Left kidney (tissue), 2 donors: ENCODE measurements around the gene ADCY7. TPM values are rescaled to one million over a fixed set of nuclear protein-coding genes. Genes with fewer than 3 reads are reported as not detected.

Source experiments
- DNase-seq: peaks from one replicate; pipeline ENCODE4 v3.0.0-alpha.2; 2013
- polyA plus RNA-seq: library from polyadenylated mRNA; unstranded; fragments of 120-200 nt; gene quantifications from one replicate; pipeline ENCODE4 v1.2.1, GENCODE V29; 2013; ENCODE audit not compliant: insufficient read length

ADCY7 gene
- polyA plus RNA-seq, 1 donor = 6.3 TPM

GRCh38 chr16:50267151-50267631, 840 bp downstream of the ADCY7 start:
- no peak for DNase-seq

GRCh38 chr16:50267651-50268050, 1.3 kb downstream of the ADCY7 start:
- no peak for DNase-seq

- DNase-seq = no peak
Observed at GRCh38 chr16:50268352-50268751, 2.0 kb downstream of the ADCY7 start.

GRCh38 chr16:50269061-50269705, 2.8 kb downstream of the ADCY7 start:
- no peak for DNase-seq

- DNase-seq = no peak
Observed at GRCh38 chr16:50269769-50270509, 3.6 kb downstream of the ADCY7 start.

GRCh38 chr16:50270510-50271147, 4.3 kb downstream of the ADCY7 start:
- DNase-seq = no peak

GRCh38 chr16:50271148-50272041, 5.0 kb downstream of the ADCY7 start:
- DNase-seq = no peak

GRCh38 chr16:50272111-50272571, 5.8 kb downstream of the ADCY7 start:
- no peak for DNase-seq

- DNase-seq = no peak
Observed at GRCh38 chr16:50272687-50273381, 6.5 kb downstream of the ADCY7 start.

GRCh38 chr16:50273382-50273690, 7.0 kb downstream of the ADCY7 start:
- no peak for DNase-seq

- no peak for DNase-seq
Observed at GRCh38 chr16:50273888-50274325, 7.6 kb downstream of the ADCY7 start.

- no peak for DNase-seq
Observed at GRCh38 chr16:50274326-50275097, 8.2 kb downstream of the ADCY7 start.

GRCh38 chr16:50275098-50275415, 8.7 kb downstream of the ADCY7 start:
- no peak for DNase-seq

- no peak for DNase-seq
Observed at GRCh38 chr16:50275428-50276325, 9.3 kb downstream of the ADCY7 start.

GRCh38 chr16:50276326-50276640, 9.9 kb downstream of the ADCY7 start:
- no peak for DNase-seq

- DNase-seq = no peak
Observed at GRCh38 chr16:50276801-50277555, 10.6 kb downstream of the ADCY7 start.

- no peak for DNase-seq
Observed at GRCh38 chr16:50278251-50278650, 11.9 kb downstream of the ADCY7 start.

GRCh38 chr16:50279504-50279865, 13.1 kb downstream of the ADCY7 start:
- DNase-seq = no peak

GRCh38 chr16:50280932-50281331, 14.6 kb downstream of the ADCY7 start:
- DNase-seq = no peak
